Type B pancreatic cell (in vitro differentiated cells): ENCODE data around the gene MAGEB17. TPM values are rescaled to one million over a fixed set of nuclear protein-coding genes. Genes with fewer than 3 reads are reported as not detected.

Experiments used
- DNase-seq: peaks from one replicate; pipeline ENCODE4 v3.0.0; 2021; ENCODE audit warnings: mixed read lengths; ENCODE audit not compliant: unreplicated experiment; ENCODE audit errors: extremely low spot score
- H3K27ac Mint-ChIP-seq: 2 replicates; pipeline ENCODE4 v1.8.0; 2021; ENCODE audit warnings: mild to moderate bottlenecking, mixed read lengths
- H3K27me3 Mint-ChIP-seq: 2 replicates; pipeline ENCODE4 v1.8.0; 2021; ENCODE audit warnings: mixed read lengths
- H3K36me3 Mint-ChIP-seq: 2 replicates; pipeline ENCODE4 v1.8.0; 2021; ENCODE audit warnings: mixed read lengths
- H3K4me1 Mint-ChIP-seq: one replicate; pipeline ENCODE4 v1.8.0; 2021; ENCODE audit warnings: mixed read lengths; ENCODE audit not compliant: unreplicated experiment
- H3K4me3 Mint-ChIP-seq: 2 replicates; pipeline ENCODE4 v1.8.0; 2021; ENCODE audit warnings: mild to moderate bottlenecking, mixed read lengths
- H3K9me3 Mint-ChIP-seq: 2 replicates; pipeline ENCODE4 v1.8.0; 2021; ENCODE audit warnings: mixed read lengths
- long read RNA-seq: library from polyadenylated mRNA; unstranded; transcript quantifications from one replicate; pipeline ENCODE4 v2.0.0, GENCODE V29; 2020
- total RNA-seq: library from RNA; stranded (reverse); gene quantifications from 2 replicates; pipeline ENCODE4 v1.2.1, GENCODE V29; 2021; ENCODE audit warnings: low replicate concordance
- TF ChIP-seq, protein P1 (sequence below): fragments of 200-600 bp; sonication (generic); conservative IDR thresholded peaks from 2 replicates; pipeline ENCODE4 v1.5.0; 2021; ENCODE audit warnings: antibody characterized with exemption, mild to moderate bottlenecking

Gene MAGEB17, protein sequence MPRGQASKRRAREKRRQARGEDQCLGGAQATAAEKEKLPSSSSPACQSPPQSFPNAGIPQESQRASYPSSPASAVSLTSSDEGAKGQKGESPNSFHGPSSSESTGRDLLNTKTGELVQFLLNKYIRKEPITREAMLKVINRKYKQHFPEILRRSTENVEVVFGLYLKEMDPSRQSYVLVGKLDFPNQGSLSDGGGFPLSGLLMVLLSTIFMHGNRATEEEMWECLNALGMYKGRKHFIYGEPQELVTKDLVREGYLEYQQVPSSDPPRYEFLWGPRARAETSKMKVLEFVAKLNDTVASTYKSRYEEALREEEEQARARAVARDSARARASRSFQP
- total RNA-seq: 0.26 TPM in 1 of 2 replicates, not detected in the other
- long read RNA-seq: 0 reads

DNA sequence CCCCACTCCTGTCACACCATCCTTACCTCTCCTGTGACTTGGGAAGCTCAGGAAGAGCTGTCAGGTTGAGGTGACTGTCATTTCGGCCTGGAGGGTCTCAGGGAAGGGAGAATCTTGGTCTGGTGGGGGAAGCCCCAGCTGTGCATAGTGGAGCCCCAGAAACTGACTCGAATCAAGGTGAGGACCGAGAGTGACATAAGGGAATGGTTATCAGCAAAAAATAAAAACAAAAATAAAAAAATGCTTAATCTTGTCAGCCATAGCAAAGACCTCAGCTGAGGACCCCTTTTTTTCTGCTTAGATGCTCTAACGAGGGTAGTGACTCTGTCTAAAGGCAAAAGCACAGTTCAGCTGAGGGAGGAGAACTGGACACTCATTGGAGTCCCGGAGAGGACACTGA lies at the start of gene MAGEB17:
MAGEB17 (plus strand) TSS at position 301 of the 400 bp plus-strand sequence. CDS start 2,902 bp downstream, outside the sequence.
- Mint-ChIP-seq H3K4me3 (no peak within 1 kb of the TSS), H3K4me1 (no peaks in the 10 kb centered on the region), H3K27ac (no peak within 1 kb of the TSS), H3K27me3 (peaks cover 6% of the 10 kb centered on the region), H3K9me3 (no peaks in the 10 kb centered on the region), H3K36me3 (no peaks in the 10 kb centered on the region)
- DNase-seq: no peak
- TF ChIP-seq, protein P1, sequence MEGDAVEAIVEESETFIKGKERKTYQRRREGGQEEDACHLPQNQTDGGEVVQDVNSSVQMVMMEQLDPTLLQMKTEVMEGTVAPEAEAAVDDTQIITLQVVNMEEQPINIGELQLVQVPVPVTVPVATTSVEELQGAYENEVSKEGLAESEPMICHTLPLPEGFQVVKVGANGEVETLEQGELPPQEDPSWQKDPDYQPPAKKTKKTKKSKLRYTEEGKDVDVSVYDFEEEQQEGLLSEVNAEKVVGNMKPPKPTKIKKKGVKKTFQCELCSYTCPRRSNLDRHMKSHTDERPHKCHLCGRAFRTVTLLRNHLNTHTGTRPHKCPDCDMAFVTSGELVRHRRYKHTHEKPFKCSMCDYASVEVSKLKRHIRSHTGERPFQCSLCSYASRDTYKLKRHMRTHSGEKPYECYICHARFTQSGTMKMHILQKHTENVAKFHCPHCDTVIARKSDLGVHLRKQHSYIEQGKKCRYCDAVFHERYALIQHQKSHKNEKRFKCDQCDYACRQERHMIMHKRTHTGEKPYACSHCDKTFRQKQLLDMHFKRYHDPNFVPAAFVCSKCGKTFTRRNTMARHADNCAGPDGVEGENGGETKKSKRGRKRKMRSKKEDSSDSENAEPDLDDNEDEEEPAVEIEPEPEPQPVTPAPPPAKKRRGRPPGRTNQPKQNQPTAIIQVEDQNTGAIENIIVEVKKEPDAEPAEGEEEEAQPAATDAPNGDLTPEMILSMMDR: no peak

DNA sequence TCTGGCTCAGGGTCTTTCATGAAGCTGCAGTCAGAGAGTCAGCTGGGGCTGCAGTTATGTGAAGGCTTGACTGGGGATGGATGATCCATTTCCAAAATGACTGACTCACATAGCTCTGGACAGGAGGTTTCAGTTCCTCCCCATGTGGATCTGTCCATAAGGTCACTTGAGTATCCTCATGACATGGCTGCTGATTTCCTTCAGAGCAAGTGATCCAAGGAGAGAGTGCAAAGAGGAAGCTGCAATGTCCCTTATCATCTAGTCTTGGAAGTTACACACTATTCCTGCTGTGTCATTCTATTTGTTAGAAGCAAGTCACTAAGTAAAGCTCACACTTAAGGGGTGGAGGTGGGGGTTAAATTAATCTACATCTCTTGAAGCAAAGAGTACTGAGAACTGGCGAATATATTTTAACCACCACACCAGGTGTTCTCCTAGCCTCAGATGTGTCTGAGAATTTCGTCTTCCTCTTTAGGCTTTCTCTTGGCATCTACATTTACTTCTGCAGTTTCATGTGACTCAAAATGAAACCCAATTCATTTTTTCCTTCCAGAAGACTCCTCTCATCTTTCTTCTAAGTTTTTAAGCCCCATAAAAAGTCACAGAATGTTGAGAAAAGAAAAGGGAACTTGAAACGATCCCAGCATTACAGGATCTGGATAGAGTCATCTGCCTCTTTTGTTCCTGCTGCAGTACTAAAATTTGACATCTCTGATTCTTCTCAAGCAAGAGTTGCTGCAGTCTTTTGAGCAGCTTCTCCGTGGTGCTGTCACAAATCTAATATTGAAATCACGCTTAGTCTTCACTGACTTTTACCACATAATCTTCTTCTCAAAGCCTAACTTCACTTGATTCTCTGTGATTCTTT lies 47.7 kb upstream of the MAGEB17 start:
- H3K4me3 Mint-ChIP-seq: no peak overlapping the region
- TF ChIP-seq, protein P1: no peak
- no peaks in the 10 kb centered on the region for H3K36me3 Mint-ChIP-seq

DNA sequence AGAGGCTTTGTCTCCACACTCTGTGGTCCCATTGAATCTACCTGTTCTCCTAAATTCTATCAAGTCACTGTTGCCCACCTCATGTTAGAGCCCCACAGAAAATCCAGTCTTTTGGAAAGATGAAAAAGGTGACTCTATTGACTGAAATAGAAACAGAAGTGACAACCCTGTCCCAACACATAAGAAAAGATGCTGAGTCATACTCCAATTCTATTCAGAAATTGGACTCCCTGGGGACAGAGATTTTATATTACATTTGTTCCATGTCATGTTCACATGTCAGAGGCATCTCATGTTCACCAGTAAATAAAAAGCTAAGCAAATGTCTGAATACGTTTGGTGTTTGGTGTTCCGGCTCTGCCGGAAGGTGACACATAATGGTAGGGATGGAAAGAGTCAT lies 46.9 kb upstream of the MAGEB17 start:
- H3K9me3 Mint-ChIP-seq: peaks cover 9% of the 10 kb centered on the region
- H3K27ac Mint-ChIP-seq: no peak overlapping the region
- H3K4me3 Mint-ChIP-seq: no peak overlapping the region
- TF ChIP-seq, protein P1: no peak
- DNase-seq: no peak
- H3K36me3 Mint-ChIP-seq: no peaks in the 10 kb centered on the region
- peaks cover 22% of the 10 kb centered on the region for H3K27me3 Mint-ChIP-seq
- peaks cover 5% of the 10 kb centered on the region for H3K4me1 Mint-ChIP-seq

More for the DNA sequence above, 47.7 kb upstream of the MAGEB17 start:
- Mint-ChIP-seq H3K27ac (no peak overlapping the region), H3K27me3 (peaks cover 20% of the 10 kb centered on the region), H3K4me1 (peaks cover 9% of the 10 kb centered on the region), H3K9me3 (peaks cover 9% of the 10 kb centered on the region)
- no peak for DNase-seq

DNA sequence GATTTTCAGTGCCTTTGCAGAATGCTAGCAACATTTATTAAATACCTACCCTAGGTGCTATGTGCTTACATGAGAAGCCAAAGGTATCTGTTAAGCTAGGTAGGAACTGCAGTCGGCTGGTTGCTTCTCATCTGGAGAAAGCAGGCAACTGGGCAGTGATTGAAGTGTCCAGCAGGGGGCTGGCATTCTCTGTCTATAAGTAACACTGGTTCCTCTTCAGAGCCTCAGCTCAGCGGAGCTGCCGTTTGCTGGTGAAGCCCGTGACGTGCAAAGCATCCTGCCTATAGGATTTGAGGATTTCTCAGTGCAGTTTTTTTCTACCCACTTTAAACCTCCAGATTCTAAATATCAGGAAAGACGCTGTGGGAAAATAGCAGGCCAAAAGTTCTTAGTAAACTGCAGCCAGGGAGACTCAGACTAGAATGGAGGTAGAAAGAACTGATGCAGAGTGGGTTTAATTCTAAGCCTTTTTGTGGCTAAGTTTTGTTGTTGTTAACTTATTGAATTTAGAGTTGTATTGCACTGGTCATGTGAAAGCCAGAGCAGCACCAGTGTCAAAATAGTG lies 44.0 kb upstream of the MAGEB17 start, which contains the start of gene GRPR:
GRPR (plus strand) TSS at position 344 of the 565 bp plus-strand sequence. CDS start 389 bp downstream, outside the sequence.
- peaks cover 30% of the 10 kb centered on the region for H3K27me3 Mint-ChIP-seq
- H3K4me3 Mint-ChIP-seq: peak within 1 kb of the TSS; percentile 79
- H3K27ac Mint-ChIP-seq: peak within 1 kb of the TSS; percentile 32
- peak; percentile 80 for DNase-seq
- peaks cover 9% of the 10 kb centered on the region for H3K9me3 Mint-ChIP-seq
- H3K4me1 Mint-ChIP-seq: peaks cover 9% of the 10 kb centered on the region
- TF ChIP-seq, protein P1: peak; percentile 95
- no peaks in the 10 kb centered on the region for H3K36me3 Mint-ChIP-seq

DNA sequence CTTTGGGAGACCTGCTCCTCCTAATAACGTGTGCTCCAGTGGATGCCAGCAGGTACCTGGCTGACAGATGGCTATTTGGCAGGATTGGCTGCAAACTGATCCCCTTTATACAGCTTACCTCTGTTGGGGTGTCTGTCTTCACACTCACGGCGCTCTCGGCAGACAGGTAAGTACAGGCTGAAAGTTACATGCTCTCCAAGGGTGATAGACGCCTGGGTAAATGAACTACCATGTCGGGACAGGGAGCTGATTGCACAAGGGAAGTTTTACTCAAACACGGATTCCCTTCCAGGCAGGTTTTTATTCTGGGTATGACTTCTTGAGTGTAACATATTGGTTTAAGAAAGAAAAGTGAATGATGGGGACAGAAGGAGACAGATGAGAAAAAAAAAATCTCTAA lies 43.1 kb upstream of the MAGEB17 start:
- Mint-ChIP-seq H3K27ac (no peak overlapping the region), H3K36me3 (no peaks in the 10 kb centered on the region), H3K4me3 (peak overlapping the region; percentile 79), H3K4me1 (peaks cover 9% of the 10 kb centered on the region), H3K27me3 (peaks cover 30% of the 10 kb centered on the region), H3K9me3 (peaks cover 7% of the 10 kb centered on the region)
- DNase-seq: no peak
- TF ChIP-seq, protein P1: no peak
